GM12801 (cell line): ENCODE results near the gene EXOC7.

ENCODE experiments used
- CTCF ChIP-seq: IDR thresholded peaks from one replicate; pipeline ENCODE4 v1.5.1; 2011; ENCODE audit warnings: control low read depth; ENCODE audit not compliant: insufficient read length; ENCODE audit errors: extremely low read depth

Gene EXOC7

GRCh38 chr17:76075364-76076145 lies 28.0 kb downstream of the EXOC7 start:
- TF ChIP-seq CTCF, result no peak

- TF ChIP-seq CTCF, result no peak
These were observed 28.9 kb downstream of the EXOC7 start, which contains the start of gene GALR2 for GRCh38 chr17:76074390-76075363. GALR2 (plus strand) TSS chr17:76074781; CDS start chr17:76074884, 103 bp downstream.

- TF ChIP-seq CTCF, result no peak
These were observed 31.3 kb downstream of the EXOC7 start, which contains the start of gene SRP68 for GRCh38 chr17:76072148-76072858. SRP68 (minus strand) TSS chr17:76072517; CDS start chr17:76072491, 26 bp downstream.

- no peak for TF ChIP-seq CTCF
These were observed 31.9 kb downstream of the EXOC7 start for GRCh38 chr17:76071531-76072147.

GRCh38 chr17:76065775-76066174 lies 37.8 kb downstream of the EXOC7 start:
- TF ChIP-seq CTCF, result no peak

- TF ChIP-seq CTCF, result no peak
These were observed 39.6 kb downstream of the EXOC7 start for GRCh38 chr17:76063875-76064546.
